Measurements from ENCODE around the gene S100A11. TPM values are rescaled to one million over a fixed set of nuclear protein-coding genes. Genes with fewer than 3 reads are reported as not detected.

The S100A11 gene
- total RNA-seq, 2 experiments from 2014 or later, result 269 to 293 TPM

- Mint-ChIP-seq H3K4me3 (no peak overlapping the region), H3K36me3 (ENCODE audit: low read depth) (peaks cover 12% of the 10 kb centered on the region), H3K27ac (no peak overlapping the region), H3K27me3 (ENCODE audit: low read depth) (no peaks in the 10 kb centered on the region), H3K4me1 (ENCODE audit: low read depth) (peaks cover 25% of the 10 kb centered on the region), H3K9me3 (ENCODE audit: insufficient read depth) (no peaks in the 10 kb centered on the region)
- DNase-seq (no peak), ATAC-seq (no peak)
- ChIA-PET POLR2A (interaction anchor here (0.9 kb wide), 1 partner anchor 9 kb away, joined by 5 read pairs; no protein-coding TSS in a partner anchor), CTCF (interaction anchor here (0.7 to 6.1 kb wide), 5 partner anchors 8 to 150 kb away, joined by 3 to 113 read pairs (median 6); no protein-coding TSS in a partner anchor)
Measured at GRCh38 chr1:152039461-152039860, 2.7 kb upstream of the S100A11 start.

GRCh38 chr1:152038871-152039270, 2.1 kb upstream of the S100A11 start:
- Mint-ChIP-seq H3K4me3 (no peak overlapping the region), H3K27ac (no peak overlapping the region), H3K4me1 (ENCODE audit: low read depth) (peaks cover 30% of the 10 kb centered on the region), H3K9me3 (ENCODE audit: insufficient read depth) (no peaks in the 10 kb centered on the region), H3K27me3 (ENCODE audit: low read depth) (no peaks in the 10 kb centered on the region), H3K36me3 (ENCODE audit: low read depth) (peaks cover 17% of the 10 kb centered on the region)
- ATAC-seq (no peak), DNase-seq (no peak)
- POLR2A ChIA-PET, result interaction anchor here (0.9 kb wide), 1 partner anchor 9 kb away, joined by 5 read pairs; no protein-coding TSS in a partner anchor
- CTCF ChIA-PET, result interaction anchor here (0.7 to 6.1 kb wide), 6 partner anchors 9 to 420 kb away, joined by 3 to 113 read pairs (median 6); no protein-coding TSS in a partner anchor

- ATAC-seq, result no peak
- no peak for DNase-seq
Measured at GRCh38 chr1:152035539-152036266, 1.1 kb downstream of the S100A11 start.

GRCh38 chr1:152034654-152035538, 1.9 kb downstream of the S100A11 start:
- H3K27ac Mint-ChIP-seq, result peak overlapping the region; percentile 98
- peak; percentile 81 for ATAC-seq
- peak overlapping the region; percentile 98 for H3K4me3 Mint-ChIP-seq
- H3K9me3 Mint-ChIP-seq (ENCODE audit: insufficient read depth), result no peaks in the 10 kb centered on the region
- ChIA-PET POLR2A (interaction anchor here (0.7 to 4.0 kb wide), 6 partner anchors 12 to 424 kb away, joined by 3 to 75 read pairs (median 3); partner anchors contain the start of gene THEM4), CTCF (interaction anchor here (0.7 to 6.1 kb wide), 36 partner anchors 10 to 695 kb away, joined by 3 to 113 read pairs (median 5); partner anchors contain the start of gene THEM4)
- peak; percentile 83 for DNase-seq
- no peaks in the 10 kb centered on the region for H3K27me3 Mint-ChIP-seq (ENCODE audit: low read depth)
- H3K36me3 Mint-ChIP-seq (ENCODE audit: low read depth), result peaks cover 51% of the 10 kb centered on the region
- peaks cover 42% of the 10 kb centered on the region for H3K4me1 Mint-ChIP-seq (ENCODE audit: low read depth)

More at GRCh38 chr1:152035539-152036266, 1.1 kb downstream of the S100A11 start:
- CTCF ChIA-PET, result interaction anchor here (0.6 to 6.1 kb wide), 10 partner anchors 12 to 423 kb away, joined by 3 to 113 read pairs (median 15); no protein-coding TSS in a partner anchor
- POLR2A ChIA-PET, result interaction anchor here (1.1 to 4.0 kb wide), 4 partner anchors 11 to 126 kb away, joined by 3 to 75 read pairs (median 4); partner anchors contain the start of gene THEM4
- peaks cover 38% of the 10 kb centered on the region for H3K4me1 Mint-ChIP-seq (ENCODE audit: low read depth)
- H3K27me3 Mint-ChIP-seq (ENCODE audit: low read depth), result no peaks in the 10 kb centered on the region
- H3K9me3 Mint-ChIP-seq (ENCODE audit: insufficient read depth), result no peaks in the 10 kb centered on the region
- H3K27ac Mint-ChIP-seq, result peak overlapping the region; percentile 98
- peak overlapping the region; percentile 98 for H3K4me3 Mint-ChIP-seq
- peaks cover 46% of the 10 kb centered on the region for H3K36me3 Mint-ChIP-seq (ENCODE audit: low read depth)

GRCh38 chr1:152034324-152034653, 2.5 kb downstream of the S100A11 start:
- Mint-ChIP-seq H3K4me3 (peak overlapping the region; percentile 98), H3K27me3 (ENCODE audit: low read depth) (no peaks in the 10 kb centered on the region), H3K4me1 (ENCODE audit: low read depth) (peaks cover 47% of the 10 kb centered on the region), H3K27ac (peak overlapping the region; percentile 98), H3K9me3 (ENCODE audit: insufficient read depth) (no peaks in the 10 kb centered on the region), H3K36me3 (ENCODE audit: low read depth) (peaks cover 56% of the 10 kb centered on the region)
- ChIA-PET CTCF (interaction anchor here (0.7 to 6.1 kb wide), 36 partner anchors 9 to 694 kb away, joined by 3 to 113 read pairs (median 5); partner anchors contain the start of gene THEM4), POLR2A (interaction anchor here (0.7 to 4.0 kb wide), 5 partner anchors 13 to 425 kb away, joined by 3 to 75 read pairs (median 3); partner anchors contain the start of gene THEM4)
- DNase-seq, result no peak
- ATAC-seq, result no peak

GRCh38 chr1:152029929-152030211, 6.9 kb downstream of the S100A11 start:
- ATAC-seq (no peak), DNase-seq (no peak)
- no peak overlapping the region for H3K4me3 Mint-ChIP-seq
- H3K4me1 Mint-ChIP-seq (ENCODE audit: low read depth), result peaks cover 33% of the 10 kb centered on the region
- CTCF ChIA-PET, result interaction anchor here (0.9 to 1.1 kb wide), 2 partner anchors 30 to 32 kb away, joined by 3 read pairs; no protein-coding TSS in a partner anchor
- no peaks in the 10 kb centered on the region for H3K9me3 Mint-ChIP-seq (ENCODE audit: insufficient read depth)
- H3K27ac Mint-ChIP-seq, result no peak overlapping the region
- peaks cover 4% of the 10 kb centered on the region for H3K27me3 Mint-ChIP-seq (ENCODE audit: low read depth)
- POLR2A ChIA-PET, result no interaction called here
- H3K36me3 Mint-ChIP-seq (ENCODE audit: low read depth), result peaks cover 49% of the 10 kb centered on the region

- no peak for ATAC-seq
- H3K4me3 Mint-ChIP-seq, result no peak overlapping the region
- CTCF ChIA-PET, result interaction anchor here (0.9 to 2.3 kb wide), 3 partner anchors 19 to 29 kb away, joined by 3 to 8 read pairs (median 3); no protein-coding TSS in a partner anchor
- peak overlapping the region; percentile 37 for H3K27ac Mint-ChIP-seq
- H3K9me3 Mint-ChIP-seq (ENCODE audit: insufficient read depth), result no peaks in the 10 kb centered on the region
- no peak for DNase-seq
- H3K36me3 Mint-ChIP-seq (ENCODE audit: low read depth), result peaks cover 45% of the 10 kb centered on the region
- POLR2A ChIA-PET, result no interaction called here
- peaks cover 29% of the 10 kb centered on the region for H3K4me1 Mint-ChIP-seq (ENCODE audit: low read depth)
- peaks cover 6% of the 10 kb centered on the region for H3K27me3 Mint-ChIP-seq (ENCODE audit: low read depth)
Measured at GRCh38 chr1:152029144-152029928, 7.5 kb downstream of the S100A11 start.

GRCh38 chr1:152026895-152027294, 9.9 kb downstream of the S100A11 start:
- ChIA-PET POLR2A (no interaction called here), CTCF (interaction anchor here (1.2 to 2.3 kb wide), 3 partner anchors 25 to 59 kb away, joined by 3 to 8 read pairs (median 4); no protein-coding TSS in a partner anchor)
- peaks cover 9% of the 10 kb centered on the region for H3K27me3 Mint-ChIP-seq (ENCODE audit: low read depth)
- H3K4me3 Mint-ChIP-seq, result no peak overlapping the region
- H3K36me3 Mint-ChIP-seq (ENCODE audit: low read depth), result peaks cover 20% of the 10 kb centered on the region
- H3K4me1 Mint-ChIP-seq (ENCODE audit: low read depth), result peaks cover 17% of the 10 kb centered on the region
- no peak overlapping the region for H3K27ac Mint-ChIP-seq
- ATAC-seq, result no peak
- H3K9me3 Mint-ChIP-seq (ENCODE audit: insufficient read depth), result no peaks in the 10 kb centered on the region
- DNase-seq, result no peak

GRCh38 chr1:152024223-152024622, 12.6 kb downstream of the S100A11 start:
- peaks cover 13% of the 10 kb centered on the region for H3K27me3 Mint-ChIP-seq (ENCODE audit: low read depth)
- CTCF ChIA-PET, result interaction anchor here (0.9 to 1.3 kb wide), 2 partner anchors 10 to 23 kb away, joined by 3 to 6 read pairs; no protein-coding TSS in a partner anchor

GRCh38 chr1:152023221-152023620, 13.6 kb downstream of the S100A11 start:
- POLR2A ChIA-PET, result no interaction called here
- H3K36me3 Mint-ChIP-seq (ENCODE audit: low read depth), result no peaks in the 10 kb centered on the region
- no peak overlapping the region for H3K4me3 Mint-ChIP-seq
- DNase-seq (no peak), ATAC-seq (no peak)
- CTCF ChIA-PET, result interaction anchor here (0.9 to 1.8 kb wide), 2 partner anchors 11 to 22 kb away, joined by 3 to 5 read pairs; no protein-coding TSS in a partner anchor
- H3K4me1 Mint-ChIP-seq (ENCODE audit: low read depth), result no peaks in the 10 kb centered on the region
- H3K27ac Mint-ChIP-seq, result no peak overlapping the region
- H3K9me3 Mint-ChIP-seq (ENCODE audit: insufficient read depth), result no peaks in the 10 kb centered on the region
- H3K27me3 Mint-ChIP-seq (ENCODE audit: low read depth), result peaks cover 15% of the 10 kb centered on the region

More at GRCh38 chr1:152024223-152024622, 12.6 kb downstream of the S100A11 start:
- H3K27ac Mint-ChIP-seq, result no peak overlapping the region
- DNase-seq (no peak), ATAC-seq (no peak)
- no peak overlapping the region for H3K4me3 Mint-ChIP-seq
- peaks cover under 1% of the 10 kb centered on the region for H3K36me3 Mint-ChIP-seq (ENCODE audit: low read depth)
- POLR2A ChIA-PET, result no interaction called here
- peaks cover 6% of the 10 kb centered on the region for H3K4me1 Mint-ChIP-seq (ENCODE audit: low read depth)
- no peaks in the 10 kb centered on the region for H3K9me3 Mint-ChIP-seq (ENCODE audit: insufficient read depth)

GRCh38 chr1:152022474-152022873, 14.3 kb downstream of the S100A11 start:
- H3K27ac Mint-ChIP-seq, result no peak overlapping the region
- no peak overlapping the region for H3K4me3 Mint-ChIP-seq
- no peaks in the 10 kb centered on the region for H3K4me1 Mint-ChIP-seq (ENCODE audit: low read depth)
- H3K9me3 Mint-ChIP-seq (ENCODE audit: insufficient read depth), result no peaks in the 10 kb centered on the region
- DNase-seq (no peak), ATAC-seq (no peak)
- H3K27me3 Mint-ChIP-seq (ENCODE audit: low read depth), result peaks cover 18% of the 10 kb centered on the region
- ChIA-PET POLR2A (no interaction called here), CTCF (interaction anchor here (1.2 to 1.8 kb wide), 2 partner anchors 12 to 25 kb away, joined by 3 to 5 read pairs; no protein-coding TSS in a partner anchor)
- H3K36me3 Mint-ChIP-seq (ENCODE audit: low read depth), result no peaks in the 10 kb centered on the region
